DMS79 treated with DMSO at 0.1 percent for 48 hours (cell line): ENCODE measurements around the gene KEL.

Experiments
- DNase-seq: peaks from one replicate; lab custom pipeline; 2025; lab: John Stamatoyannopoulos, UW

KEL gene

DNA sequence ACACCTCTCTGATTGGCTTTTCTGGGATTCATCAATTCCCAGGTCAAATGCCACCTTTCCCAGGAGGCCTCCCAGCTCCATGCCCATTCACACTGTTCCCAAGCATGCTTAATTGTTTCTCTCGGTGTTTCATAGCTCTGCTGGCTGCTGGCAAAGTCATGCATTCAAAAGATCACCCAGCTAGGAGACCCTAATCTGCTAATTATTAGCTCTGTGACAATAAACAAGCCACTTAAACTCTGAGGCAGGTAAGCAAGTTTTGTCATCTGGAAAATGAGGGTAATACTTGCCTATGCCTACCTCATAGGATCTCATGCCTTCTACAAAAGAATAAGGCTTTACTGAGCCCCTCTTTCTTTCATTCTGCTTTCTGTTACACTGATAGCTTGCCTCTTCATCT lies 828 bp upstream of the KEL start:
- no peak for DNase-seq

DNA sequence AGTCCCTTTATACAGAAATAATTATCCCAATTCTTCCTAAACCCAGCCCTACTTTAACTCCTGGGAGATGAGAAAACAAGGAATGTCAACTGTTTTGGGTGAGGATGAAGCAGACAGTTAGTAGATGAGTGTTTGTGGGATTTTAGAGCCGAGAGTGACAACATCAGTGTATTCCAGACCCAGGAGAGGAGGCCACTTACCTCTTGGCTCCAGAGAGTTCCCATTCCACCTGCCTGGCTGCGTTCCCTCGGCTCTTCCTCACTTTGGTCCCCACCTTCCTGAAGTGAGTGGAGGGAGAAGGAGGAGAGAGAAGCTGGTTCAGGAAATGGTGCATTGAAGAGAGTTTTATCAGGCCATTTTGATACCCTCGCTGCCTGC lies 579 bp downstream of the KEL start:
- DNase-seq, result no peak

DNA sequence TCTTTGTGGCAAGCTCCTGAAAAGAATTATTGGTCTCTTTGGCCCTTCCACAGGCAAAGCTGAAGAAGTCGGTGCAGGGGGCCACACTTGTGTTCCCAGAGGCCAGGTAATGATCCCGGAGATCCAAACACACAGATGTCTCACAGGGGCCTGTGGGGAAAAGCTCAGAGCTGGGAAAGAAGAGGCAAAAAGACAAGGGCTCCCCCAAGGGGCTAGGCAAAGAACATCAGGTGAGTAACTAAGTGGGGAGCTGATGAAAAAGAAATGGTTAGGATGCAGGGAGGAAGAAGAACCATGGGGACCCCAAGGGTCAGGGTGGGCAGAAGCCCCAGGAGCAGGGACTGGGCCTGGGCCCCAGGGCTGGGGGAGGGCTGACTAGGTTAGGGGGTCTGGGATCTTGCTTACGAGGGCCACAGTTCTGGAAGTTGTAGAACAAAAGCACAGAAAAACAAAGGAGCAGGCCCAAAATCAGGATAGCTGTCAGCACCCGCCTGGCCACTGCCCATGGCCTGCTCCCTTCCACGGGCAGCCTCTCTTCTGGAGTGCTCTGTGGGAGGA lies 1.1 kb downstream of the KEL start:
- no peak for DNase-seq

DNA sequence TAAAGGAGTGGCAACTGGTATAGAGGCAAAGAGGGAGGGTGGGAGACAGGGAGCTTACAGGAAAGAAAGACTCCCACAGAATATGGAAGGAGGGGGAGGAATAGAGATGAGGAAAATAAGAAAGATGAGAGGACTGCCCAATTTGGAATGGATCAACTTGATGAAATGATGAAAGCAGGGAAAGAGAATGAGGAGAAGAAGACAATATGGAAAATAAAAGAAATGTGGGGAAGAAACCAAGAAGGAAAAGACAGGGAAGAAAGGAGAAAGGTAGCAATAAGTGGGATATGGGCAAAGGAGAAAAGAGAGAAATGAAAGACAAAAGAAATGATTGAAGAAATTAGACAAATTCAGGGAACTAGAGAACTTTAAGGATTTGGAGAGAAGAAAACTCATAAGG lies 3.0 kb downstream of the KEL start:
- no peak for DNase-seq

DNA sequence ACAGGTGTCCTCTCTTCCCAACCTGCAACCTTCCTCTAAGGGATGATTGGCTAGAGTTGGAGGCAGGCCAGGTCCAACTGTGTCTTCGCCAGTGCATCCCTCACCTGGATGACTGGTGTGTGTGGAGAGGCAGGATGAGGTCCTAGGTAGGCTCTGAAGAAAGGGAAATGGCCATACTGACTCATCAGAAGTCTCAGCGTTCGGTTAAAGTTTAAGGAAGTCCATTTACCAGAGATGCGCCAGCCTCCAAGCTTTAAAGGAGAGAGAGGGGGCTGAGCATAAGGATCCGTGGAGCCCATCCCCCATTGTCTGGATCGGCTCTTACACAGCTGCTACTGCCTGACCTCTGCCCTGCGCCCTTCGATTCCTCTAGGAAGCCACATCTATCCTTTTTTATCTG lies 4.4 kb downstream of the KEL start:
- no peak for DNase-seq

DNA sequence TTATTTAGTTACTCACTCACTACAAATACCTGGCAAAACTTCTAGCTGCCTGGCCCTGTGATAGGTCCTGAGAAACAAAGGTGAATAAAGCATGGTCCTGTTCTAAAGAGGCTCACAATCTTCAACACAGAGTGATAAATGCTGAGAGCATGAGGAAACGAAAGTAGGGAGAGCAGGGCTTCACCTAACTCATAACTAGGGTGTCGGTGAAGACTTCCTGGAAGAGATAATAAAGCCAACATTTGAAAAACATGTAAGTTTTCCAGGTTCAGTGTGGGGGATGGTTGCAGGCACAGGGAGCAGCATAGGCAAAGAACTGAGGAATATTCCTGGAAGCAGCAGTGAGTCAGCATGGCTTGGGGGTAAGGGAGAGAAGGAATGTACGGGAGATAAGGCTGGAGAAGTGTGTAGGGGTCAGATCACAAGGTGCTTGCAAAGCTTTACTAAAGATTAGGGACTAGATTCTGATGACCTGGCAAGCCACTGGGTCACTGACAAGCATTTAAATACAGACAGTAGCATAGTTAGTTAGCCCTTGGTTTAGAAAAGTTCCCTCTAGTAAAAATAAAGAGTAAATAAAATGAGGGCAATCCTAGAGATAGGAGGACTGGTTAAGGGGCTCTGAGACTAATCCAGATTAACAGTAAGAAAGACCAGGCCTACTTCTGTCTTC lies 5.1 kb downstream of the KEL start:
- no peak for DNase-seq

DNA sequence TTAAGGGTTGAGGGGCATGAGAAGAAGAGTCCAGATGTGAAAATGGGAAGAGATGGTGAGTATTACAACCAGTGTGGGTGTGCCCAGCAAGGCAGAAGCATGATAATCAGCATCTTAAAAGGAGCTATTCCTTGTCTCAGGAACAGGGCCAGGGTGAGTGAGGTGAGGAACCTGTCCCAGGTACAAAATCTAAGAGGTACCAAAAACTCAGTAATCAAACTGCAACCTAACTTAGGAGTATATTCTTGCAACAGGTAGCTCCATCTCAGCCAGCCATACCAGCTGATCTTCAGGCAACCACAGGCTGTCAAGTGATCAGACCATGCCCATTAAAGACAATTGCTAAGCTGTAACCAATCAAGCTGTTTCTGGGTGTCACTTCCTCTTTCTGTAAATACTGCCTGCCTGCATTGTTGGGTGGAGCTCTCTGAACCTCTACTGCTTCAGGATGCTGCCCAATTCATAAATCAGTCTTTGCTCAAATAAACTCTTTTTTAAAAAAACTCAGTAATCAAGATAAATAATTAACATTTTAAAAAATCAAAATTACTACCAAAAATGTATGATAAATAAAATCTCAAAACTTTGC lies 7.4 kb downstream of the KEL start:
- DNase-seq, result no peak

DNA sequence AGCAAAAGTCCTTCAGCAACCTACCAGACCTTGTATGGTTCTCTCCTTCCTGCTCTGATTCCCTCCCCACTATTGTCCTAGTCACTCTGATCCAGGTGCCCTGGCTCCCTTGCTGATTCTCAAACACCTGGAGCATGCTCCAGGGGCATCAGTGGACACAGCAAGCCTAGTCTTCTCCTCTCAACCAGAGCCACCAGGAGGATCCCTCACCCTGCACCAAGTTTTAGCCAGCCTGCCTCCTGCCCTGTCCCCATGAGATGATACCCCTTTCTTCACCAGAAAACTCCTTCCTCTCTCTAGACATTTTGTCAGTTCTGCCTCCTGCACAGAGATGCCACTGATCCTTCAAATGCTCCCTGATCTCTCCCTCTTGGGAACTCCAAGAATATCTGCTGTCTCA lies 11.9 kb downstream of the KEL start:
- DNase-seq, result no peak

DNA sequence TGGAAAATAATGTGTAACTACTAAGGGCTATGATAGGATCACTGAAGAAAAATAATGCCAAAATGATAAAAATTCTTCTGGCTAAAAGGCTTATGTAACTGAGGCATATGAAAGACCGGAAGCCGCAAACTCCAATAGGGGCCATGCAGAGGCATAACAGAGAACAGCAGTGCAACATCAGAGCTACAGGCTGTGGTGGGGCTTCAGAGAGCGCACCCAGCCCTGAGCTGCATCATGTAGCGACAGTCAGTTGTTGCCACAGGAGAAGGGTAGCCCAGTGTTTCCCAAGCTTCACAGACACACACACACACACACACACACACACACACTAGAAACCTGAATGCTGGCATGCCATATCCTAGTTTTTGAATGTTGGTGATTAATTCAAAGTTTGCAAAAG lies 13.6 kb downstream of the KEL start:
- no peak for DNase-seq

DNA sequence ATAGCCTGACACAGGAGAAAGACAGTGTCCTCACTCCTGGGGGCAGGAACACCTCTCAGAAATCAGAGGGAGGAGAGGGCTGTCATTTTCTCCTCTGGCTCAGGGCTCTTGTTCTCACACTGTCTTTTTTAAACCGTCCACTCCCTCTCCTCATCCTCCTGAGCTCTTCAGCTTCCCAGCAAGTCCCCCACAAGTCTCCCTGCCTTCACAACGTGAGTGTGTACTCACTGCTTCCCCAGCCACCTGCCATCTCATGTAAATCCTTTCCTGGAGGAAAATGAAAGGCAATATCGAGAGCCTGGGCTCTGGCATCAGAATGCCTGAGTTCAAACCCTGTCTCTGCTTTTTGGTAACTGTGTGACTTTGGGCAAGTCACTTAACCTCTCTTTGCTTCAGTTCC lies 17.2 kb downstream of the KEL start:
- DNase-seq, result no peak

DNA sequence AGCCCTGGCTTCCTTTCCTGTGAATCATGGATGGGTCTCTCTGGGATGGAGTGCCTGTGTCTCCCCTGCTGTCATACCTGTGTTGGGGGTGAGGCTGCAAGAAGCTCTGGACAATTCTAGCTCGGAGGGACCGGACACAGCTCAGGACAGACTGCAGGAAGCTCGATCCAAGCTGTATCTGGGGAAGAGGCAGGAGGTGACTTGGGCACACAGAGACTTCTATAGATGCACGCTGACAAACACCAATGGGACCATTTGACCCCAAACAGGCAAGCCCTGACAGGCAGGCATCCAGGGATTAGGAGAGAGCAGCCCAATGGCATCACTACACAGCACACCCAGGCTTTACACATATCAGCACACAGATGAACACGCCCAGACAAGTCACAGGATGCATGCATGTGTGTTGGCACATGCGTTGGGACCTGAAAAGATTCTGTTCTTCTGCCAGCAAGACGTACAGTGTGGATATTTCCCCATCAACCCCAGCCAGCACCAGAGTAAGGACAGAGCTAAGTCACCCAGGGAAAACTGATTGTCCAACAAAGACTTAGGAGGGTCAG lies 18.4 kb downstream of the KEL start:
- no peak for DNase-seq

DNA sequence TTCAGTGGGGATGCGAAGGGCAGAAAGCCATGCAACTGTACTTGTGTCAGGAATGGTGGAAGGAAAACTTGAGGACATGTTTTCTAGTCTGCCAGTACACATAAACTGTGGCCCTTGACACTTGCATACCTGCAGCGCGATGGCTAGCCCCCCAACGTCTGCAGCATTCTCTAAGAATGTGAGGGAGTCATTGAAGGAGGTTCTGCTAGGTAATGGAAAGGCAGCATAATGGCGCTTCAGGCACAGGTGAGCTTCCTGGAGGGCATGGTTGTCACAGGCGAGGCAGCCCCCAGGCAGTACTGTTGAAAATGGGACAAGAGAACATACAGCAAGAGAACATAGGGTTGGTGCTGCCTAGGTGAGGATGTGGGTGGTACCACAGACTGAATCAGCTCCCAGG lies 19.4 kb downstream of the KEL start:
- no peak for DNase-seq

DNA sequence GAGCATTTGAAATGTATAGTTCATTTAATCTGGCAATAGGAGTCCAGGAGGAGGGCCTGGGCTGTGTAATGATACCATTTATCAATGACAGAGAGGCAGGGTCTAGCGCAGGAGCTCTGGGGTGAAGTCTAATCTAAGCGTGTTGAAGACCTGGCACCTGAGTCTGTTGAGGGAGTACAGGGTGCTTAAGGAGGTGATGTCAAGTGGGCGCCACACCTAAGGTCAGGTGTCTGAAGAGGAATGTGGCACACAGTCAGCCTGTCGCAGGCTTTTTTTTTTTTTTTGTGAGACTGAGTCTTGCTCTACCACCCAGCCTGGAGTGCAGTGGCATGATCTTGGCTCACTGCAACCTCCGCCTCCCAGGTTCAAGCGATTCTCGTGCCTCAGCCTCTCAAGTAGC lies 20.6 kb downstream of the KEL start:
- DNase-seq, result no peak

DNA sequence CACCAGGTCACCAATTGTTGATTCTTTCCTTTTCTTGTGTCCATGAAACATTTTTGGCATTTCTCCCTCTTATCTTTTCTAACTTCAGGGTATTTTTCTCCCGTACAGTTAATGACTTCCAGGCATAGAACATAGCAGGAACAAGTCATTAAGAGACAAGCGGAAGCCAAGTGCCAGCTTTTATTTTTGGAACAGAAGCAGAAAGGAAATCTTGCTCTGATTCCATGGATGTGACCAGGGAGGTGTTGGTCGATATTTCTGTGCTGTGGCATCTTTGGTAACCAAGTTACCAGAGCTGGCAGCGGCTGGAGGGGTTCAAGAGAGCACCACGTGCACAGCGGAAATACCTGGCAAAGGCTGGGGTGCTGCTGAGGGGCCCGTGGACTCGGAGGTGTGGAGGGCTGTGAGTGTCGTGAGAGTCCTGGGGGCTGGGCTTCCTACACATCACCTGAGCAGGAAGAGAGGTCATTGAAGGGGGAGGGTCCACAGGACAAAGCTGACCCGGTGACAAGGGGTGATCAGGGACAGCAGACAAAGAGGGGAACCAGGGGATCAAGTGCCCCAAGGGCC lies 21.1 kb downstream of the KEL start:
- DNase-seq, result no peak

DNA sequence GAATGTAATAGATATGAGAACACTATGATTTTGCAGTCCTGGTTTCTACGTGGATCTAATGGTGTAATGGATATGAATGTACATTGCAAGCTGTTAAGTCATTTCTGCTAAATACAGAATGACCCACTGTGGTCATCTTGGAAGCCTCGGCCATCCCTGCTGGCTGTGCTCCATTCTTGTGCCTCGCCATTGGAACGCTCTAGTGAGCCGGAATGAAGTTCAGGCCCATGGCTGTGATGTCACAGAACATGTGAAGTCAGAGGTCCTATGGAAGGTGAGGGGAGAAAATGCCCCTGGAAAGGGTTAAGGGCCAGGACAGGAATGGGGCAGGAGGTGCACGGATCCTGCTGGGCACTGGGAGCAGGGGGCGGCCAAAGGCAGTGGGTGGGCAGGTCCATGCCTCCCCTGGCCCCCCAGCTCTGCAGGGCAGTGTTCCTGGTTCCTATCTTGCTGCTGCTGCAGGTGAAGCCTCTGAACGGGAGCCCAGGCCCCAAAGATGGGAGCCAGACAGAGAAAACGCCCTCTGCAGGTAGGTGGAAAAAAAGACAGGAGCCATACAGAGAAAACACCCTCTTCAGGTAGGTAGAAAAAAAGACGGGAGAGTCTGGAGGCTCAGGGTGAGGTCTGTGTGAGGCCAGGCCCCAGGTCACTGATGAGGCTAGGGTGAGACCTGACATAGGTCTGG lies 22.8 kb downstream of the KEL start, which contains the start of gene LLCFC1:
Gene LLCFC1 (plus strand): TSS at position 259 of the 685 bp plus-strand sequence. CDS start 138 bp downstream, at position 397.
- DNase-seq, result no peak

DNA sequence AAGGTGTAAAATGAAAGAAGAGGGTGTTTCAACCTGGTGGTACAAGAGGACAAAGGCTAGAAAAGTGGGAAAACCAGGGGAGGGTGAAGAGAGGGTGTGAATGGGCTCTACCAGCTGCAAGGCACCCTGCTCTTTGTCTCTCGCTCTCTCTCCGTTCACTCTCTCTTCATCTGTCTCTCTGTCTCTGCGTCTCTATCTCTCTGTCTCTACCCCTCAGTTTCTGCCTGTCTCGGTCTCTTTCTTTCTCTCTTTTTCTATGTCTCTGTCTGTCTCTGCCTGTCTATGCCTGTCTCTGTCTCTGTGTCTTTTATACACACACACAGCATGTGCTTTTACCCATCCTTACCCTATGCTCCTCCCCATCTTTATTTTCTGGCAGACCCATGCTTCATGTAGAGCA lies 23.6 kb downstream of the KEL start:
- no peak for DNase-seq

DNA sequence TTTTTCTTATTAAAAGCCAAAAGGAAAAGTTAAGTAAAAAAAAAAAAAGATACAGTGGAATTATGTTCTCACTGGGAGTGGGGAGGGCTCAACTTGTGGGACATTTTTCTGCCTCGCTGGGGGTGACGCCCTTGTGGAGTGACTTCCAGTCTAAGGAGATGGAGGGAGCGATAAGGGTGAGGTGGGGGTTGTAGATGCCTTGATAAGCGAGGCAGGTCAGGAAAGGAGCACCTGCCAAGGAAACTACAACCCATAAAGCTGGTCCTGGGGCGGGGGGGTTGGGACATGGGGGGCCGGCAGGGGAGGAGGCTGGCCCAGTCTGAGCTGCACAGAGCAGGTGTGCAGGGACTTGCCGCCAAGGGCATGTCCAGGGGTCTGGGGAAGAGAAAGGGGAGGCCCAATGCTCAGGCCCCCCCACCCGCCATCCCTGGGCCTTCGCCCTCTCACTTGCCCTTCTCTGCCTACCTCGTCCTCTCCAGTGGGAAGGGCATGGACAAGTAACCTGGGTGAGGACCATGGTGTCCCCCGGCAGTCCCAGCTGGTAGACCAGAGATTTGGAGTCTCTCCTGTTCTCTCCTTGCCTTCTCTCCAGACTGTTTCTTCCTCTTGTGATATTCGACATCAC lies 26.1 kb downstream of the KEL start:
- no peak for DNase-seq

DNA sequence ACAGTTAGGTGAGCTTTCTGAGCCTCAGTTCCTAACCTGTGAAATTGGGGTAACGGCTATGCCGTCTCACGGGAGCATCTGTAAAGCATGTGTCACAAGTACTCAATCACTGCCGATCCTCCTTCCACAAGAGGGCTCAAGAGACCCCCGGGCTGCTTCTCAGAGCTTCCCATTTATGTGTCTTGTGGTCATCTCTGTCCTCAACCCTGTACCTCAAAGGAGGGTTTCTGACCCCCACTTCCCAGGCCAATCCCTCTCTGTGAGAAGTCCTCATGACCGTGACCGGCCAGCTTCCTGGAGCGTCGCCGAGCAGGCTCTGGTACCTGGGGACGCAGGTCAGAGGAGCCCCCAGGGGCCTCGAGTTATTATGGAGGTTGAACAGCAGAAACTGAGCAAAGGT lies 28.1 kb downstream of the KEL start:
- DNase-seq, result no peak

DNA sequence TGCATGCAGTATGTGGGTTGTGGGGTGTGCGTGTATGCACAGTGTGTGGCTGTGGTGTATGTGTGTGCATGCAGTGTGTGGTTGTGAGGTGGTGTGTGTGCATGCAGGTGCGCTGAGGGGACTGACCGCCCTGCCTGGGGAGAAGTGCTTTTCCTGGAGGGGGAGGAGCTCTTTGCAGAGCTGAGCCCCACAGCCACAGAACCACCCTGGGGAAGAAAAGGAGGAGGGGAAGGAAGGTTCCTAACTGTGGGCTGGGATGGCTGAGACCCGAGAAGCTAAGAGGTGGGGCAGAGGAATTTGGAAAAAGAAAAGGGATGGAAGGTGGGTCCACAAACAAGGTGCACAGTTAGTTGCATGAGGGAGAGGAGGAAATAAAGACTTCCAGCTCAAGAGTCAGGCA lies 28.5 kb downstream of the KEL start, which contains the start of gene TRPV5:
Gene TRPV5 (minus strand): TSS at position 123 of the 400 bp plus-strand sequence. CDS start 287 bp downstream, outside the sequence.
- no peak for DNase-seq

DNA sequence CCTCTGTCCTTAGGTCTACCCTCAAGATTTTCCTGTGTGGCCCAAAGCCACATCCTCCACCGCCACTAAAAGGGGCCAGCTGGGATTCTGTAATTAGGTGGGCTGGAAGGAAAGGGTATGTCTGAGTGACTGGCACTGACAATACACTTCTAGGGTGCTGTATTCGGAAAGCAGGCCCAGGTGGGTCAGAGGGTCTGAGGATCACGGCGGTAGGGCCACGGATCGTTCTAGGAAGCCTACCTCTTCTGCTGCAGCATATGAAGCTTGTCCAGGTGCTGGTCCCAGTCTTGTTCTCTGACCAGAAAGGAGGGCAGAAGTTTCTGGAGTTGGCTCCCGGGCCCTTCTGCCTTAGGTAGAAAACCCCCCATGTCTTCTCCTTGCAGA lies 29.1 kb downstream of the KEL start:
- DNase-seq, result no peak

DNA sequence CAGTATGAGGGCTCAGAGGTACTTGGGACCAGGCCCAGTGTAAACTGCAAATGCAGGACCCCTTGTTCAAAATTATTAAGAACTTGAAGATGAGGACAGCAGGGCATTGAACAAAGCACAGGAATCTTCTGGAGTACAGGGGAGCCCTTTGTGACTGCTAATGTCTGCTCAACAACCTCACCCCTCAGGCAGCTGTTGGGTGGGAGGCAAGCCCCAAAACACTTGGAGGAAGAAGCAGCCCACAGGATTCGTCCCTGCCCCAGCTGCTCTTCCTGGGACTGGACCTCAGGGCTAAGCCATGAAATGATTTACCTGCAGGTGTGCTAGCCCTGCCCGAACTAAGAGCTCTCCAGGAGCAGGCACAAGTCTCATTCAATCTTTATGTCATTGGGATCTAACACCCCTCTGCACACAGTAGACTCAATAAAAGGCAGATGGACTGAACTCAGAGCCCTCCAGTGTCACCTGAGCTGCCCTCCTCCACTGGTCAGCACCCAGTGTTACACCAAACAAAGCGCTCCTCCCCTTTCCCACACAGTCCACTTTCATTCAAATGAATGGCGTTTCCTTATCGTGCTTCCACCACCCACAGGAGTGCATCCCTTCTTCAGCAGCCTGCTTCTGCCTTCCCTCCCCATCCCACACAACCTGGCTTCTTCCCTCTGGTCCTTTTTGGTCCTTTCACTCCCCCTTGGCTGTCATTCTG lies 29.6 kb downstream of the KEL start:
- no peak for DNase-seq
